WTC11 (cell line): Measurements from ENCODE around the gene CAMTA1. TPM values are rescaled to one million over a fixed set of nuclear protein-coding genes. Genes with fewer than 3 reads are reported as not detected.

Experiments
- ATAC-seq: fragments of 200-7000 bp; cut with Tn5 transposase; 2 replicates; pipeline ENCODE4 v1.10.0; 2021; ENCODE audit warnings: mild to moderate bottlenecking, moderate library complexity
- CTCF ChIA-PET: fragments of 300-600 bp; sonication (Branson Sonifier 250); formaldehyde crosslinking; loops from one replicate; lab custom pipeline; 2021; ENCODE audit warnings: antibody characterized with exemption; lab: Charles Lee
- POLR2A ChIA-PET: fragments of 350-600 bp; sonication (Branson Sonifier 250); formaldehyde crosslinking; loops from one replicate; lab custom pipeline; 2021; ENCODE audit warnings: antibody characterized with exemption; lab: Charles Lee
- DNase-seq: peaks from one replicate; pipeline ENCODE4 v3.0.0; 2021; ENCODE audit warnings: low spot score
- H3K27ac Mint-ChIP-seq: 2 replicates; pipeline ENCODE4 v1.8.0; 2021; ENCODE audit warnings: mixed read lengths
- H3K27me3 Mint-ChIP-seq: 2 replicates; pipeline ENCODE4 v1.8.0; 2021; ENCODE audit warnings: low read depth, mild to moderate bottlenecking, moderate library complexity, mixed read lengths
- H3K36me3 Mint-ChIP-seq: 2 replicates; pipeline ENCODE4 v1.8.0; 2021; ENCODE audit warnings: mixed read lengths
- H3K4me1 Mint-ChIP-seq: 2 replicates; pipeline ENCODE4 v1.8.0; 2022; ENCODE audit warnings: mixed read lengths
- H3K4me3 Mint-ChIP-seq: 2 replicates; pipeline ENCODE4 v1.8.0; 2021; ENCODE audit warnings: mild to moderate bottlenecking, moderate library complexity, mixed read lengths
- H3K9me3 Mint-ChIP-seq: 2 replicates; pipeline ENCODE4 v1.8.0; 2021; ENCODE audit warnings: mixed read lengths
- ATF6 ChIP-seq: sonication (generic); formaldehyde crosslinking; IDR thresholded peaks from 2 replicates; pipeline ENCODE4 v1.8.1; 2023; ENCODE audit warnings: mild to moderate bottlenecking, missing genetic modification reagents
- CTCF ChIP-seq: fragments of 200-600 bp; IDR thresholded peaks from 2 replicates; pipeline ENCODE4 v1.8.0; 2022; ENCODE audit warnings: antibody characterized with exemption
- GABPB1 ChIP-seq: sonication (generic); formaldehyde crosslinking; IDR thresholded peaks from 2 replicates; pipeline ENCODE4 v1.8.1; 2023; ENCODE audit warnings: mild to moderate bottlenecking, missing genetic modification reagents
- GRHL2 ChIP-seq: fragments of 250-450 bp; sonication (Bioruptor Pico); IDR thresholded peaks from 2 replicates; pipeline ENCODE4 v1.8.0; 2022; ENCODE audit warnings: mild to moderate bottlenecking, moderate library complexity; ENCODE audit not compliant: insufficient replicate concordance, severe bottlenecking
- KAT7 ChIP-seq: sonication (generic); formaldehyde crosslinking; IDR thresholded peaks from 2 replicates; pipeline ENCODE4 v1.8.1; 2023; ENCODE audit warnings: missing genetic modification reagents, mild to moderate bottlenecking, borderline replicate concordance
- TEAD1 ChIP-seq: sonication (generic); formaldehyde crosslinking; IDR thresholded peaks from 2 replicates; pipeline ENCODE4 v1.8.0; 2022; ENCODE audit warnings: mild to moderate bottlenecking, missing genetic modification reagents
- TP53 ChIP-seq: sonication (generic); formaldehyde crosslinking; IDR thresholded peaks from 2 replicates; pipeline ENCODE4 v1.8.1; 2023; ENCODE audit warnings: mild to moderate bottlenecking, missing genetic modification reagents
- ZBTB43 ChIP-seq: sonication (generic); formaldehyde crosslinking; IDR thresholded peaks from 2 replicates; pipeline ENCODE4 v1.8.1; 2023; ENCODE audit warnings: mild to moderate bottlenecking, missing genetic modification reagents
- ZNF263 ChIP-seq: sonication (generic); formaldehyde crosslinking; IDR thresholded peaks from 2 replicates; pipeline ENCODE4 v1.8.1; 2022; ENCODE audit warnings: low read depth, mild to moderate bottlenecking, moderate library complexity, missing genetic modification reagents
- ZNF423 ChIP-seq: fragments of 250-450 bp; sonication (Bioruptor Pico); IDR thresholded peaks from 2 replicates; pipeline ENCODE4 v2.1.2; 2022; ENCODE audit warnings: mild to moderate bottlenecking, moderate library complexity
- ZNF671 ChIP-seq: fragments of 250-450 bp; sonication (Bioruptor Pico); IDR thresholded peaks from 2 replicates; pipeline ENCODE4 v1.8.0; 2021; ENCODE audit warnings: mild to moderate bottlenecking
- total RNA-seq: library from RNA; stranded (reverse); gene quantifications from 3 replicates; pipeline ENCODE4 v1.2.3, GENCODE V29; 2021
- TF ChIP-seq, protein P1 (sequence below): fragments of 250-450 bp; sonication (Bioruptor Pico); conservative IDR thresholded peaks from 2 replicates; pipeline ENCODE4 v1.9.0; 2021; ENCODE audit warnings: mild to moderate bottlenecking

Gene CAMTA1
- total RNA-seq, 1 experiment from 2014 or later = 86.4 TPM

GRCh38 chr1:7199077-7199779, 414.0 kb downstream of the CAMTA1 start:
- Mint-ChIP-seq H3K9me3 (no peaks in the 10 kb centered on the region), H3K4me1 (peaks cover 10% of the 10 kb centered on the region), H3K27ac (no peak overlapping the region), H3K36me3 (no peaks in the 10 kb centered on the region), H3K27me3 (no peaks in the 10 kb centered on the region; the same call in 1 of the 2 replicates), H3K4me3 (no peak overlapping the region)
- ATAC-seq (peak; percentile 67), DNase-seq (peak; percentile 35)
- CTCF ChIA-PET = interaction anchor here (1.0 to 1.8 kb wide), 4 partner anchors 9 to 157 kb away, joined by 4 to 8 read pairs (median 7); no protein-coding TSS in a partner anchor
- POLR2A ChIA-PET = no interaction called here
- no peak for TF ChIP-seq ATF6 (CRISPR knock-in tag)
- peak; percentile 83 for TF ChIP-seq ZNF423 (CRISPR knock-in tag)

GRCh38 chr1:7207875-7208646, 422.8 kb downstream of the CAMTA1 start:
- ATAC-seq = peak; percentile 99
- TF ChIP-seq CTCF = peak; percentile 78
- 0 out of 2 replicates have a peak, but pooled peaks have one; percentile 35 for TF ChIP-seq TEAD1 (CRISPR knock-in tag)
- TF ChIP-seq KAT7 = no peak
- TF ChIP-seq, protein P1, sequence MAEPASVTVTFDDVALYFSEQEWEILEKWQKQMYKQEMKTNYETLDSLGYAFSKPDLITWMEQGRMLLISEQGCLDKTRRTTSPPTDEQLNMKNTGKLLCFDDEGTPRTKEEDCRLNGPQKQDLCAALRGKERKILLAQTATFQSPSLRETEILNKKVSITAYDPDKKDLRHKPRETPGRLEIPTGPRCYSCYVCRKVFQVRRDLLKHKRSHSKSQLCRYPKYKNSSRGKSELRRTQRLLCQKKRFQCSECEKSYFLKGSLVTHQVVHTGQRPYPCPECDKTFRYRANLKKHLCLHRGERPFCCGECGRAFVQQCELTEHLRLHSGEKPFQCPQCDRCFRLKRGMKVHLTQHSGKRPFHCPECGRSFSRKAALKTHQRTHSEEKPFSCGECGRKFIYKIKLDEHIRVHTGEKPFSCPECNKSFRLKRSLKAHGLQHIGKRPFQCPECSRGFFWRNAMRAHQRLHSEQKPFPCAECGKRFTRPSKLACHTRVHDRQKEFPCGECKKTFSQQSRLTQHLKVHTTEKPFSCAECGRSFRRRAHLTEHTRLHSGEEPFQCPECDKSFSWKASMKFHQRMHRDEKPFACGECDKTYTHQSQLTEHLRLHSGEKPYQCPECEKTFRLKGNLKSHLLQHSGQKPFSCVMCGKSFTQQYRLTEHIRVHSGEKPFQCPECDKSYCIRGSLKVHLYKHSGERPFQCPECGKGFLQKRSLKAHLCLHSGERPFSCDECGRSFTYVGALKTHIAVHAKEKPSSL (CRISPR knock-in tag) = no peak
- TF ChIP-seq, all 79 proteins: peak for 2
- peak; percentile 87 for DNase-seq
- H3K9me3 Mint-ChIP-seq = no peaks in the 10 kb centered on the region
- H3K27ac Mint-ChIP-seq = peak overlapping the region; percentile 61
- no peak overlapping the region for H3K4me3 Mint-ChIP-seq
- H3K36me3 Mint-ChIP-seq = no peaks in the 10 kb centered on the region
- H3K4me1 Mint-ChIP-seq = peaks cover 3% of the 10 kb centered on the region
- no peaks in the 10 kb centered on the region for H3K27me3 Mint-ChIP-seq
- ChIA-PET POLR2A (interaction anchor here (1.1 kb wide), 1 partner anchor 423 kb away, joined by 5 read pairs; the partner anchor contains the start of gene CAMTA1), CTCF (interaction anchor here (0.5 to 8.0 kb wide), 83 partner anchors 9 to 786 kb away, joined by 3 to 134 read pairs (median 4); partner anchors contain the start of genes CAMTA1 and DNAJC11)

DNA sequence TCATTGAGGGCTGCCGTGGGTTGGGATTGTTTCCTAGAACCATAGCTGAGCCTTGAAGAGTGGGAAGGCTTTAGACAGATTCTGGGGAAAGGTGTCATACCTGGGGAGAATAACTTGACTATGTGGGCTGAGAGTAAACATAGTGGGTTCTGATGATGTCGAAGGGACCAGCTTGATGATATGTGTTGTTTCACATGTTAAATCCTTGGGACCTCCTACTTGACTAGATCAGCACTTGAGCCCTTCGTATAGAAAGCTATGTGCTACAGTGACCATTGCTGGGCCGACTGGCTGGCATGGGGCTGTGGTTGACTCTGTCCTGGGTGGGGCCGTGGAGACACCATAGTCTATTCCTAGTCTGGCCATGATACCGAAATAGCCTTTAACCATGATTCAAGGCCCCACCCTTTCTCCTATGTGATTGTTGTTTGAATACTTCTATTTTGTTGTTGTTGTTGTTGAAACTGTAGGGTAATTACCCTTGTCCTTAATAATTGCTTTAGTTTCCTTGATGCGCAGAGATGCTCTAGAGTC, 423.5 kb downstream of the CAMTA1 start:
- Mint-ChIP-seq H3K27ac (no peak overlapping the region), H3K27me3 (no peaks in the 10 kb centered on the region), H3K4me1 (peaks cover 3% of the 10 kb centered on the region), H3K4me3 (no peak overlapping the region), H3K36me3 (no peaks in the 10 kb centered on the region), H3K9me3 (no peaks in the 10 kb centered on the region)
- ChIA-PET POLR2A (interaction anchor here (1.1 kb wide), 1 partner anchor 424 kb away, joined by 5 read pairs; the partner anchor contains the start of gene CAMTA1), CTCF (interaction anchor here (0.5 to 8.0 kb wide), 67 partner anchors 10 to 786 kb away, joined by 3 to 134 read pairs (median 5); partner anchors contain the start of genes CAMTA1 and DNAJC11)
- DNase-seq (no peak), ATAC-seq (no peak)
- no peak for TF ChIP-seq ZBTB43
- no peak for TF ChIP-seq ZNF671
- TF ChIP-seq ZNF263 (CRISPR knock-in tag) = no peak
- no peak for TF ChIP-seq GABPB1 (CRISPR knock-in tag)
- no peak for TF ChIP-seq TP53
- no peak for TF ChIP-seq ZNF423 (CRISPR knock-in tag)
- TF ChIP-seq, protein P1 (CRISPR knock-in tag) = no peak
- no peak for TF ChIP-seq GRHL2 (CRISPR knock-in tag)
